B cell (primary cell): ENCODE data around the gene TAF1B.

ENCODE experiments used
- CTCF ChIP-seq: fragments of 200-600 bp; IDR thresholded peaks from one replicate; pipeline ENCODE4 v1.8.0; 2022; ENCODE audit warnings: antibody characterized with exemption, mild to moderate bottlenecking
- EZH2 ChIP-seq: IDR thresholded peaks from 2 replicates; pipeline ENCODE4 v1.6.1; 2012; ENCODE audit warnings: borderline replicate concordance, low read depth, mild to moderate bottlenecking, moderate library complexity, low read length; ENCODE audit not compliant: insufficient read depth, poor library complexity, severe bottlenecking

DNA sequence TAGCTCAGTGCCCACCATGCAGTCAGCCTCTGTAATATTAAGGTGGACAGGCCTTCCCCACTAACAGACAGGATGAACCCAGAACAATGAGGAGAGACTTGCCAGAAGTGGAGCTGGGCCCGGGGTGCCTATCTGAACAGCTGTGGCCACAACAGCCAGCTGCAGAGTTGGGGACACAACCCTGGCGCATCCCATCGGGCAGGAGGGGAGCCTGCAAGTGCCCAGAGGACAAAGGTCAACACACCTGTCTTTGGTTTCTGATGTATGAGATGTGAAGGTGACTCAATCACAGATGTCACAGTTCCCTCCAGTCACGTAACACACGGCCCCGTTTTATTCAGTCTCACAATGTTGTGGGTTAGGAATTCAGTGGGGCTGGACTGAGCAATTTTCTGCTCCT, 48.2 kb upstream of the TAF1B start:
- TF ChIP-seq EZH2 (no peak), CTCF (no peak)
